Endothelial cell (in vitro differentiated cells): ENCODE measurements around the gene GAS2L1. TPM values are rescaled to one million over a fixed set of nuclear protein-coding genes. Genes with fewer than 3 reads are reported as not detected.
A peak's percentile ranks its signal among the peaks of the same experiment; 100 is the strongest.
"Not testable (repeated sequence)": the region's sequence is repeated elsewhere in the genome, so short reads cannot be mapped to it uniquely, and the experiment has no call there.

ENCODE experiments used
- DNase-seq: peaks from one replicate; pipeline ENCODE4 v3.0.0; 2021; ENCODE audit warnings: low spot score
- H3K27ac Mint-ChIP-seq: one replicate; pipeline ENCODE4 v1.8.0; 2021; ENCODE audit warnings: mixed read lengths, inconsistent platforms; ENCODE audit not compliant: unreplicated experiment
- H3K27me3 Mint-ChIP-seq: one replicate; pipeline ENCODE4 v1.8.0; 2021; ENCODE audit warnings: mild to moderate bottlenecking, moderate library complexity, mixed read lengths, inconsistent platforms; ENCODE audit not compliant: unreplicated experiment
- H3K36me3 Mint-ChIP-seq: one replicate; pipeline ENCODE4 v1.8.0; 2021; ENCODE audit warnings: mild to moderate bottlenecking, low read depth, mixed read lengths, inconsistent platforms; ENCODE audit not compliant: unreplicated experiment
- H3K4me1 Mint-ChIP-seq: one replicate; pipeline ENCODE4 v1.8.0; 2021; ENCODE audit warnings: mild to moderate bottlenecking, mixed read lengths, inconsistent platforms; ENCODE audit not compliant: unreplicated experiment
- H3K4me3 Mint-ChIP-seq: one replicate; pipeline ENCODE4 v1.8.0; 2021; ENCODE audit warnings: mild to moderate bottlenecking, mixed read lengths, inconsistent platforms; ENCODE audit not compliant: unreplicated experiment
- H3K9me3 Mint-ChIP-seq: one replicate; pipeline ENCODE4 v1.8.0; 2021; ENCODE audit warnings: mixed read lengths, inconsistent platforms; ENCODE audit not compliant: unreplicated experiment
- total RNA-seq: library from RNA; stranded (reverse); fragmentation: NEBNext Ultra II Directional; extraction: Animal tissue kit (Norgen Biotek cat#: 25700); gene quantifications from one replicate; pipeline ENCODE4 v1.2.1, GENCODE V29; 2021; ENCODE audit not compliant: unreplicated experiment
- TF ChIP-seq, protein P1 (sequence below): fragments of 200-600 bp; sonication (generic); IDR thresholded peaks from one replicate; pipeline ENCODE4 v1.5.0; 2021; ENCODE audit warnings: antibody characterized with exemption; ENCODE audit not compliant: unreplicated experiment

Gene GAS2L1
- total RNA-seq, 1 donor from 2014 or later: 33.6 TPM

DNA sequence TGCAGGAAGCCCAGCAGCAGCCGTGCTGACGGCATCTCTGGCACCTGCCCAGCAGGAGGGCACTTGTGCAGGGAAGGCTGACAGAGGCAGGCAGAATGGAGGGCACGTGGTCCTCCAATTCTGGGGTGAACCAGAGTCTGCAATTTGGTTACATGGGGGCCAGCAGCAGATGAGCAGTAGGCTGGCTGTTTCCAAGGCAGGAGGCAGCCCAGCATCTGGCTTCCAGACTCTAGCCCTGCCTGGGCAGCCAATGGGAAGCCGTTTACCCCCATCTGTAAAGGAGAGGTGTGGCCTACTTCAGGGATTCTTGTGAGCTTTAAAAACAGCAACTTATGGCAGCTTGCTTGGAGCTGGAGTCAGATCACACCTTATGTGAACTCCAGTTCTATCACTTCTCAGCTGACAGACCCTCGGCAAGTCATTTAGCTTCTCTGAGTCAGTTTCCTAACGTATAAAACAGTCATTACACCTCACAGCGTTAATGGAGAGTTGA is 36.9 kb downstream of the GAS2L1 start:
- peaks cover 51% of the 10 kb centered on the region for H3K36me3 Mint-ChIP-seq
- peaks cover 4% of the 10 kb centered on the region for H3K4me1 Mint-ChIP-seq
- no peaks in the 10 kb centered on the region for H3K9me3 Mint-ChIP-seq
- peaks cover 8% of the 10 kb centered on the region for H3K27me3 Mint-ChIP-seq
- TF ChIP-seq, protein P1, sequence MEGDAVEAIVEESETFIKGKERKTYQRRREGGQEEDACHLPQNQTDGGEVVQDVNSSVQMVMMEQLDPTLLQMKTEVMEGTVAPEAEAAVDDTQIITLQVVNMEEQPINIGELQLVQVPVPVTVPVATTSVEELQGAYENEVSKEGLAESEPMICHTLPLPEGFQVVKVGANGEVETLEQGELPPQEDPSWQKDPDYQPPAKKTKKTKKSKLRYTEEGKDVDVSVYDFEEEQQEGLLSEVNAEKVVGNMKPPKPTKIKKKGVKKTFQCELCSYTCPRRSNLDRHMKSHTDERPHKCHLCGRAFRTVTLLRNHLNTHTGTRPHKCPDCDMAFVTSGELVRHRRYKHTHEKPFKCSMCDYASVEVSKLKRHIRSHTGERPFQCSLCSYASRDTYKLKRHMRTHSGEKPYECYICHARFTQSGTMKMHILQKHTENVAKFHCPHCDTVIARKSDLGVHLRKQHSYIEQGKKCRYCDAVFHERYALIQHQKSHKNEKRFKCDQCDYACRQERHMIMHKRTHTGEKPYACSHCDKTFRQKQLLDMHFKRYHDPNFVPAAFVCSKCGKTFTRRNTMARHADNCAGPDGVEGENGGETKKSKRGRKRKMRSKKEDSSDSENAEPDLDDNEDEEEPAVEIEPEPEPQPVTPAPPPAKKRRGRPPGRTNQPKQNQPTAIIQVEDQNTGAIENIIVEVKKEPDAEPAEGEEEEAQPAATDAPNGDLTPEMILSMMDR: no peak
- H3K4me3 Mint-ChIP-seq: peak overlapping the region; percentile 73
- no peak overlapping the region for H3K27ac Mint-ChIP-seq
- DNase-seq: no peak

DNA sequence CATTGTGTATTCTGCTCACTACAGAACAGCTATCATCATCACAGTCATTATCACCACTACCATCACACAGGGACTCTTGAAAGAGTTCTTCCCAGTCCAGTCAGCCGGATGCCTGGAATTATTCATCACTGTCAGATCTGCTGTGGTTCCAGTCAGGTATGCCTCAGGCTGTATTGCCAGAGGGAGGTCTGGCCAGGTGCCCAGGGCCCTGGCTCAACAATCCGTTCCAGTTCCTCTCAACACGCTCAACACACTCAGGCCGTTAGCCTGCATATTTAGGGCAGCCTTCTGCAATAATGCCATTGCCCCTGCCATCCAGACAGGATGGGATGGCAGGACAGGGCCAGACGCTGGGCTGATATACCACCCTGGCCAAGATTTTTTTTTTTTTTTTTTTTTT is 37.7 kb downstream of the GAS2L1 start:
- H3K27ac Mint-ChIP-seq: no peak overlapping the region
- no peak overlapping the region for H3K4me3 Mint-ChIP-seq
- TF ChIP-seq, protein P1: no peak
- peaks cover 51% of the 10 kb centered on the region for H3K36me3 Mint-ChIP-seq
- peaks cover 4% of the 10 kb centered on the region for H3K4me1 Mint-ChIP-seq
- no peak for DNase-seq
- peaks cover 5% of the 10 kb centered on the region for H3K27me3 Mint-ChIP-seq
- H3K9me3 Mint-ChIP-seq: no peaks in the 10 kb centered on the region

DNA sequence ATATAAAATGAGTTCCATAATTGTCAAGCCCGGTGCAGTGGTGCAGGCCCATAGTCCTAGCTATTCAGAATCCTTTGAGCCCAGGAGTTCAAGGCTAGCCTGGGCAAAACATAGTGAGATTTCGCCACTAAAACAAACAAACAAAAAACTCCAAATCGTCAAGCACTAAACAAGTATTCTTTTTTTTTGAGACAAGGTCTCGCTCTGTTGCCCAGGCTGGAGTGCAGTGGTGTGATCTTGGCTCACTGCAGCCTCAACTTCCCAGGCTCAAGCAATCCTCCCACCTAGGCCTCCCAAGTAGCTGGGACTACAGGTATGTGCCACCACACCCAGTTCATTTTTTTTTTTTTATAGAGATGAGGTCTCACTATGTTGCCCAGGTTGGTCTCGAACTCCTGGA is 38.4 kb downstream of the GAS2L1 start:
- H3K9me3 Mint-ChIP-seq, H3K4me3 Mint-ChIP-seq, DNase-seq, H3K27me3 Mint-ChIP-seq, H3K4me1 Mint-ChIP-seq: not testable (repeated sequence)
- H3K36me3 Mint-ChIP-seq: peaks cover 48% of the 10 kb centered on the region
- H3K27ac Mint-ChIP-seq: peak overlapping the region; percentile 57

DNA sequence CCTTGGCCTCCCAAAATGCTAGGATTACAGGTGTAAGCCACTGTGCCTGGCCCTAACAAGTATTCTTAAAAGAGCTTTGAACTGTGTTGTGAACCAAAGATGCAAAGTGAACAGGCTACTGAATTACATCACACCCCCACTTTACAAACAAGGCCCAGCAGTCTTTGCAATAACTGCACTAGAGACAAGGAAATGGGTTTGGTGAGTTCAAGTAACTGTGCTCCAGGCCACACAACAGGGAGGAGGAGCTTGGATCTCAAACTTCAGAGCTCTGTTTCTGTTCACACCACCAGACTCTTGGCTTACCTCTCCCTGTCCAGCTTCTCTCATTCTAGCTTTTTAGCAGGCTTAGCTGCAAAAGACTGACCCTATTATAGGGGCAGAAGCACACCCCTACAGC is 39.5 kb downstream of the GAS2L1 start:
- H3K27ac Mint-ChIP-seq: no peak overlapping the region
- TF ChIP-seq, protein P1: no peak
- no peaks in the 10 kb centered on the region for H3K27me3 Mint-ChIP-seq
- H3K36me3 Mint-ChIP-seq: peaks cover 56% of the 10 kb centered on the region
- H3K9me3 Mint-ChIP-seq: no peaks in the 10 kb centered on the region
- DNase-seq: no peak
- no peak overlapping the region for H3K4me3 Mint-ChIP-seq
- H3K4me1 Mint-ChIP-seq: peaks cover 4% of the 10 kb centered on the region

DNA sequence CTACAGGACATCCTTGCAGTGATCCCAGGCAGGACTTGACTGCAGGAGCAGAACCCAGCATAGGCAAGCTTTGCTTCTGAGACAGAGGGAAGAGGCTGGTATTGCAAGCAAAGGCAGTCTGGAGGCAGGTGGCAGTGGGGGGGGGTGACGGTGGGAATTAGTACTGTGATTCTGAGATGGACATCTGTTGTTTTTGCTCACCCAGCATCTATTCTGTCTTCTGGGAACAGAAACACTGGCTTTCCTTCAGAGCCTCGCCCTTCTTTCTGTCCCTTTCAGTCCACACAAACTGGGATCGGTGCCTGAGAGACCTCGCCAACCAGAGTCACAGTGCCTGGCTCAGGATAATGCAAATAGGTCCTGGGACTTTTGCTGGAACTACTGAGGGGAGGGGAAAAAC is 40.2 kb downstream of the GAS2L1 start:
- H3K27ac Mint-ChIP-seq: no peak overlapping the region
- TF ChIP-seq, protein P1: no peak
- H3K36me3 Mint-ChIP-seq: peaks cover 58% of the 10 kb centered on the region
- no peak overlapping the region for H3K4me3 Mint-ChIP-seq
- no peaks in the 10 kb centered on the region for H3K27me3 Mint-ChIP-seq
- peaks cover 4% of the 10 kb centered on the region for H3K4me1 Mint-ChIP-seq
- H3K9me3 Mint-ChIP-seq: no peaks in the 10 kb centered on the region
- no peak for DNase-seq
